Globus pallidus (tissue), 1 donor: ENCODE measurements around the gene DGUOK.
"Not testable (repeated sequence)": the region's sequence is repeated elsewhere in the genome, so short reads cannot be mapped to it uniquely, and the experiment has no call there.

ENCODE experiments used
- DNase-seq: peaks from one replicate; pipeline ENCODE4 v3.0.0-alpha.2; 2015; ENCODE audit warnings: low spot score

DGUOK gene

GRCh38 chr2:73901143-73901542 is 25.5 kb upstream of the DGUOK start:
- no peak for DNase-seq

DNA sequence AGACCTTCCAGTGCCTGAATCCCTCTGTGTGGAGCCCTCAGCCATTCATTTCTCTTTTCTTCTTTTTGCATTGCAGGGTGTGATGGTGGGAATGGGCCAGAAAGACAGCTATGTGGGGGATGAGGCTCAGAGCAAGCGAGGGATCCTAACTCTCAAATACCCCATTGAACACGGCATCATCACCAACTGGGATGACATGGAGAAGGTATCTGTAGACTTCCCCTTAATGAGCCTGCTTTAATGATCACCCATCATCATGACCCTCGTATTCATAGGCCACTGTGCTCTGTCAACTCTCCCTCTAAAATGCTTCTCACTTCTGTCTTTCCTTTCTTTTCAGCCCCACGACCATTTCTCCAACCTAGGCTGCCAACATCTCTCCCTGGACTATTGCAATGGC is 24.4 kb upstream of the DGUOK start:
- DNase-seq: no peak

DNA sequence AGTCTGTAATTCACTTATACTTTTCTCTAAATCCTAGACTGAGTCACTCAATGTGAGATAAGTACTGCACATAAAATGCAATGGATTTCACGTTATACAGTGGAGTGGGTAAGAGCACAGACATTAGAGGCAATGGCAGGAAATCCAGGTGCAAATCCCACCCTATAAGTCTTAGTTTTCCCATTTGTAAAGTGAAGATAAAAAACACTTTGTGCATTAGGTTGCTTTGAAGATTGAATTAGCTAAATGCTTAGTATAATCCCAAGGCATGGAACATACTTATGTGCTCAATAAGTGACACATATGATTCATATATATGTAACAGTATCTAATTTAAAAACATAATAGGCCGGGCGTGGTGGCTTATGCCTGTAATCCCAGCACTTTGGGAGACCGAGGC is 23.4 kb upstream of the DGUOK start:
- DNase-seq: no peak

GRCh38 chr2:73903949-73904613 is 22.6 kb upstream of the DGUOK start:
- DNase-seq: not testable (repeated sequence)

DNA sequence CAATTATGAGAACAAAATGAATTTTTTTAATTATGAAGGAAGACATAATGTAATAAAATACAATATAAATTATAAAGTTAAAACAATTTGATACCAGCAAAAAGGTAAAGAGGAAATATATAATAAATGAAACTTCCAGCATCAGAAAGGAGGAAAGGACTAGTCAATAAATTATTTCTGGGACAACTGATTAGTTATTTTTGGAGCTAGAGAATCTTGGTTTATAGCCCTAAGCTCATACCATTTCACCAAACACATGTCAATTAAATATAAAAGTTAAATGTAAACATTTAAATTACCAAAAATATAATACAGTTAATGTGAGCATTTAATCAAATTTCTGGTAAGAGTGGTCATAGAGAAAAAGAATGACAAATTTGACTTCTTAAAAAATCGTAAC is 21.7 kb upstream of the DGUOK start:
- DNase-seq: no peak

DNA sequence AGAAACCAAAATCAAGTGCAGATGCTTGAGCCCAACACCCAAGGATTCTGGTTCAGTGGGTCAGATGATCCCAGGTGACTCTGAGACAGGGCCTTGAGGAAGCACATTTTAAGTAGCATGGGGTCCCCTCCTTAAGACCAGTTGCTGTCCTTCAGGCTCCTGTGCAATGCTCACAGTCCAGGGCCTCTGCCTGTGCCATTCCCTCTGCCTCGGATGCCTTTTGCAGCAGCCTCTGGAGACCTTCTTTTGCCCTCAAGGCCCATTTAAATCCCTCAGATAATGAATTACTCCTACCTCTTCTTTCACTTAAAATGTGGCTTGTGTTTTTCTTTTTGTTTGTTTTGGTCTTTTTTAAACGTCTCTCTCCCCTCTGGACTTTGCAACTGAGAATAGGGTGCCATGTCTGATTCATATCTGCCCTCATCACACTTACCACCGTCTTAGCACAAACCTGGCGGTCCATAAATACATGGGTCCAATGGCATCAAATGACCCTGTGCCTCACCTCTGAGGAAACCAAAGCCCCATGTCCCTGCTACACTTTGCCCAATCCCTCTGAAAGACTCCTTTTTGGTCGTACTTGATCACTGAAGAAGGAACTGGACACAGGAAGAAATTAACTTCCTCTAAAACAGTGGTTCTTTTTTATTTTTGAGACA is 19.7 kb upstream of the DGUOK start:
- DNase-seq: no peak

DNA sequence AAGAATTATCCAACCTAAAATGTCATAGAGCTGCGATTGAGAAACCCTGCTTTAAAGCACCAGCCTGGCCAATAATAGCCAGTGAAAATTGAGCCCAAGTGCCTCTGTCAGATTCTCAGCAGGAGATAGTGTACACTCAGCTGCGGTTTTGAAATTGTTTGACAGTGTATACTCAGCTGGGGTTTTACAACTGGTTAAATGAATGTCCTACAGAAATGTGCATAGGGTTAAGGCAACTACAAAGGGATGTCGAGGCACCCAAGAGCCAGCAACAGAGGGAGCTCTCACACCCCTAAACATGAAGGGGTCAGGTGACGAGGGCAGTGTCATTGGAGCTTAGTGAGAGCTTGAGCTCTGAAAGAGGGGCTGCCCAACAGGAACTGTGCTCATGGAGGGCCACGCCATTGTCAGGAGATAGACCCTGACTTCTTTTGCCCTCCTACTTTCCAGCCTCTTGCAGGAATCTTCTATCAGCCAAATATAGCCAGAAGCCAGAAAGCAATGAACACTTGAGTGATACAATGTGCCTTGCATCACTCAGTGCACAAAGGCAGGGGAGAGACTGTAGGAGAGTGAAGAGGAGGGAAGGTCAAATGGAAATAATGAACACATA is 18.7 kb upstream of the DGUOK start:
- no peak for DNase-seq

DNA sequence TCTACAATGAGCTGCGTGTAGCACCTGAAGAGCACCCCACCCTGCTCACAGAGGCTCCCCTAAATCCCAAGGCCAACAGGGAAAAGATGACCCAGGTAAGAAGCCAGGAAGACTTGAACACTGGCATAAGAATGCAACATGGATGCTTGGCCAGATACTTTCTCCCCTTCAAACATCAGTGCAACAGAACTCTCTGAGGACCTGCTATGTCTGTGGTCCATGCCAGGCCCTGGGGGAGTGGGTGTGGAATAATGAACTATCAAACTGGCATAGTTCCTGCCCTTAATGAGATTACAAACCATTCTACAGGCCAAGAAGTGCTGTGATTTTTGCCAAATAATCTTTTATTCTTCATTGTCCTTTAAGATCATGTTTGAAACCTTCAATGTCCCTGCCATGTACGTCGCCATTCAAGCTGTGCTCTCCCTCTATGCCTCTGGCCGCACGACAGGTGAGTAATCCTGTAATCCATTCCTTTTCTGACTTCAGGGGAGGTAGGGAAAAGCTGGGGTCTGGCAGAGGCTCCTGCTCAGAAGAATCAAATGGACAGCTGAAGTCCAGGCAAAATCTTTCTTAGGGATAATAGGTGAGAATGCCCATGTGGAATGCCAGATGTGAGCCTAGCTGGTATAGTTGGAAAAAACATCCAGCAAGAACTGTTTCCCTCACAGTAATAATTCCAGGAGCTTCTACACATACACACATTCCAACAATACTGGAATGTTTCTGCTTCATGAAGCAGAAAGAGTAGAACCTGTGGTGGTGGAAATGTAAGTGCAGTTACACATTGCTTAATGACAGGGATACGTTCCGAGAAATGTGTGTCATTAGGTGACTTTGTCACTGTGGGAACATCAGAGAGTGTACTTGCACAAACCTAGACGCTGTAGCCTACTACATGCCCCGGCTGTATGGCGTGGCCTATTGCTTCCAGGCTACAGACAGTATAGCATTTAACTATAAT is 17.7 kb upstream of the DGUOK start:
- no peak for DNase-seq

DNA sequence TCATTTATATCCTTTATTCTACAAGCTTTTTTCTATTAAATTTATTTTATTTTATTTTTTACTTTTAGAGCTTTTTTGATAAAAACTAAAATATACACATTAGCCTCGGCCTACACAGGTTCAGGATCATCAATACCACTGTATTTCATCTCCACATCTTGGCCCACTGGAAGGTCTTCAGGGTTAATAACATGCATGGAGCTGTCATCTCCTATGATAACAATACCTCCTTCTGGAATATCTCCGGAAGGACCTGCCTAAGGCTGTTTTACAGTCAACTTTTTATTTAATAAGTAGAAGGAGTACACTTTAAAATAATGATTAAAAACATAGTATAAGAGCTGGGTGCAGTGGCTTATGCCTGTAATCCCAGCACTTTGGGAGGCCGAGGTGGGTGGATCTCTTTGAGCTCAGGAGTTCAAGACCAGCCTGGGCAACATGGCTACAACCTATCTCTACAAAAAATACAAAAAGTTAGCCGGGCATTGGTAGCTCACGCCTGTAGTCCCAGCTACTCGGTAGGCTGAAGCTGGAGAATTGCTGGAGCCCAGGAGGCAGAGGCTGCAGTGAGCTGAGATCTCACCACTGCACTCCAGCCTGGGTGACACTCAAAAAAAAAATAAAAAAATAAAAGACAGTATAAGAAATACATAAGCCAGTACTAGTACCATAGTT is 15.7 kb upstream of the DGUOK start:
- no peak for DNase-seq

- no peak for DNase-seq
Measured at GRCh38 chr2:73911548-73912208, 15.0 kb upstream of the DGUOK start.

GRCh38 chr2:73913414-73914054 is 13.1 kb upstream of the DGUOK start:
- DNase-seq: no peak

DNA sequence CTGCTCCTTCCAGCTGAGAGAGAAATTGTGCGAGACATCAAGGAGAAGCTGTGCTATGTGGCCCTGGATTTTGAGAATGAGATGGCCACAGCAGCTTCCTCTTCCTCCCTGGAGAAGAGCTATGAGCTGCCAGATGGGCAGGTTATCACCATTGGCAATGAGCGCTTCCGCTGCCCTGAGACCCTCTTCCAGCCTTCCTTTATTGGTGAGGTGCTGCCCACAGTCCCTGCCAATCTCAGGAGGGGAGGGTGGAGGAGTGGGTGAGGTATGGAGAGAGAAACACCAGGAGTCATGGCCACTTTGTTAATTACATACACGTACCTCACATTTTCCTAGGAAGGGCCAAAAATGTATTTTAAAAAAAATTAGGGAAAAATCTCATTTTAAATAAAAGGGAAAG is 12.0 kb upstream of the DGUOK start:
- DNase-seq: no peak

DNA sequence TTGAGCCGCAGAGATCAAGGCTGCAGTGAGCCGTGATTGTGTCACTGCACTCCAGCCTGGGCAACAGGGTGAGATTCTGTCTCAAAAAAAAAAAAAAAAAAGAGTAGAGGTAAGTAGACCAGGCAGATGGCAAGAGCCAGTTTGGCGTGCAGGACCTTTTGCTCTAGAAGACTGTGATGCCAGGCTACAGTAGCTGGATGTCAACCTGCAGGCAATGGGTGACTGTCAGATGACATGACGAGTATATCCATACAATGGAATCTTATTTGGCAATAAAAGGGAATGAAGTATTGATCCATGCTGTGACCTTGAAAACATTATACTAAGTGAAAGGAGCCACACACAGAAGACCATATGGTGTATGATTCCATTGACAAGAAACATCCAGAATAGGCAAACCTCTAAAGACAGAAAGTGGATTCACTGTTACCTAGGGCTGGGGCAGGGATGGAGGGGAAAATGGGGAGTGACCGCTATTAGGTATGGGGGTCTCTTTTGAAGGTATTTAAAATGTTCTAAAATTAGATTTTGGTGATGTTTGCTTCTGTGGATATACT is 11.2 kb upstream of the DGUOK start:
- no peak for DNase-seq

- DNase-seq: no peak
Measured at GRCh38 chr2:73916666-73917065, 10.0 kb upstream of the DGUOK start.

GRCh38 chr2:73917296-73917695 is 9.4 kb upstream of the DGUOK start:
- DNase-seq: no peak

- DNase-seq: no peak
Measured at GRCh38 chr2:73917696-73918207, 8.9 kb upstream of the DGUOK start.

DNA sequence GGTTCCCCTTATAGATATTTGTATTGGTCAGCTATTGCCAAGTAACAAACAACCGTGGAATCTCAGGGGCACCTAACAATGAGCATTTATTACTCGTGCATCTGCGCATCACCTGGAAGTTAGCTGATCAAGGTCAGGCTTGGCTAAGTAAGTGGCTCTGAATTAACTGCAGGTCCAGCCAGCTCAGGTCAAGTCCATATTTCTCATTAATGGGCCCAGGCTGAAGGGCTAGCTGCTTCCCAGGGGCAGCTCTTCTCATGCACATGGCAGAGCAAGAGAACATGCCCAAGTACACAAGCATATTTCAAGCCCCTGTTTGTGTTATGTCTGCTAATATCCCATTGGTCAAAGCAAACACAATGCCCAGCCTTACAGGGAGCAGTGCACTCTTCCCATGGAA is 7.8 kb upstream of the DGUOK start:
- no peak for DNase-seq

DNA sequence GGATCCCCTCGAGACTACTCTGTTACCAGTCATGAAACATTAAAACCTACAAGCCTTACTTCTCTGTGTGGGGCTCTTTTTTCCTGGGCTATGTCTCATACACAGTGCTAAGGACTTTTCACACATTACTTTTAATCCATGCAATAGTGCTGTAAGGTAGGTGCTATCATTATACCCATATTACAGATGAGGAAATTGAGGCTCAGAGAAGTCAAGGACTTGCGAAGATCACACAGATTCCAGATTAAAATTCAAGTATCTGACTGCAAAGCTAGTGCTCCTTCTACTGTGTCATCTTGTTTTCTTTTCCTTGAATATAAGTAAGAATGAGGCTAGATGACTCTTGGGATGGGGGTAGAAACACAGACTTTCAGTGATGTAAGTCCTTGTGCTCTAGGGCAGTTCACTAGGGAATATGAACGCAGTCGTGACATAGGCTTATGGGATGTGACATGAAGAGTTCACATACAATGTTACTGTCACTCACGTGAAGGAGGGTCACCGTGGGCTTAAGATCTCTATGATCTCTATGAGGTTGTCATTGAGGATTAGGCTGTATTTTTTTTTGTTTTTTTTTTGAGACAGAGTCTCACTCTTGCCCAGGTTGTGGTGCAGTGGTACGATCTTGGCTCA is 7.0 kb upstream of the DGUOK start:
- DNase-seq: no peak
